Hematopoietic multipotent progenitor cell treated with erythropoietin and hydrocortisone succinate and interleukin-3 and kit ligand, for 17 days (in vitro differentiated cells): Measurements from ENCODE around the gene EXOC4.
"Not testable (repeated sequence)": the region's sequence is repeated elsewhere in the genome, so short reads cannot be mapped to it uniquely, and the experiment has no call there.

Experiments used
- DNase-seq: peaks from one replicate; pipeline ENCODE4 v3.0.0-alpha.2; 2015; ENCODE audit warnings: low spot score

Gene EXOC4

GRCh38 chr7:133983685-133984419 lies 731.0 kb downstream of the EXOC4 start:
- DNase-seq = no peak

GRCh38 chr7:133985300-133985699 lies 732.4 kb downstream of the EXOC4 start:
- no peak for DNase-seq

DNA sequence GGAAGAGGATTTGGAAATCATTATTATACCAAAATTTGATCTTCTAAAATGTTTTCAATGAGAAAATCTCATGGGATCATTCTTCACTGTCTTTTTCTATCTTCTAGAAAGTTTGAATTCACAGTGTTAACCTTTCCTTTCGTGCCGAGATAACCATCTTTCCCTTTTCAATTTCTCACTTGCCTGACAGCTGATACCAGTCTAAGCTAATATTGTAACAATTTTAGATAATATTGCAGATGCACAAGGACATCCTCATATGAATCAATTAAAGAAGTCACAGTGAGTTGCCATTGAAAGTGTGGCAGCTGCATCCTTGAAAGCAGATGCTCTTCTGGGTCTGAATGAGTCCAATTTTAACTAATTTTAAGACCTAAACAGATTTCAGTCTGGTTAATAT lies 734.7 kb downstream of the EXOC4 start:
- DNase-seq = no peak

- no peak for DNase-seq
Measured at GRCh38 chr7:133993547-133993946, 740.7 kb downstream of the EXOC4 start.

DNA sequence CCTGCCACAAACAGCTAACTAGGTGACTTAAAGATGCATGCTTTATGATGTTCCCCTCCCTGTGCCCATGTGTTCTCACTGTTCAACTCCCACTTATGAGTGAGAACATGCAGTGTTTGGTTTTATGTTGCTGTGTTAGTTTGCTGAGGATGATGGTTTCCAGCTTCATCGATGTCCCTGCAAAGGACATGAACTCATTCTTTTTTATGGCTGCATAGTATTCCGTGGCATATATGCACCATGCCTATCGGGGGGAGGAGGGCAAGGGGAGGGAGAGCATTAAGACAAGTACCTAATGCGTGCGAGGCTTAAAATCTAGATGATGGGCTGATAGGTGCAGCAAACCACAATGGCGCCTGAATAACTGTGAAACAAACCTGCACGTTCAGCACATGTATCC lies 741.2 kb downstream of the EXOC4 start:
- DNase-seq = not testable (repeated sequence)

DNA sequence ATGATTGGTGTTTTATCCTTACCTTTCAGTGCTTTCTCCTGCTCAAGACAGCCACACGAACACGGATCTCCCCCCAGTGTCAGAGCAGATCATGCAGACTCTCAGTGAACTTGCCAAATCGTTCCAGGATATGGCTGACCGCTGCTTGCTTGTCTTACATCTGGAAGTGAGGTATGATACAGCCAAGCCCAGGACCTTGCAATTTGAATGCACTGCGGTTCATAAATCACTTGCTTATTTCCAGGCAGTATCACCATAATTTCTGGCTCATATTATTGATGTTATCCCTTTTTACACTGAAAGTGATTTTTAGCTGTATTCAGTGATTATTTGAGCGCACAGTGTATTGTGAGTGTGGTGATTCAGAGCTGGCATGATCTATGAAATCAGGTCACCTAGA lies 744.6 kb downstream of the EXOC4 start:
- no peak for DNase-seq

DNA sequence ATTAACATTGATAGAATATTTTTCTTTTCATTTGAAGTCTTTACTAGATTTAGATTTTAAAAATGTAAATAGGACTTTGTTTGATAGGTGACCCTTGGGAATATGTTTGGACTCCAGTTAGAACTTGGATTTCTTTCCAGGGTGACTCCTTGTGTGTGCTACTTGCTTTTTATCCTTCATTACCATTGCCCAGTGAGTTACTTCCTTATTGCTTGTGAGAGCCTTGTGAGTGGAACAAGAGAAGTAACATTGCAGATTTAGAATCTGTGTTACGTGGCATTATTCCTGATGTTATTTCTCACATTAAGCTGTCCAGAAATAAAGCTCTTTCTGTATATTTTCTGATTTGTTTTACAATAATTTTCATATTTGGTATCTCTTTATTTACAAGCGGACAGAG lies 746.3 kb downstream of the EXOC4 start:
- DNase-seq = no peak

- no peak for DNase-seq
Measured at GRCh38 chr7:134004829-134005505, 752.1 kb downstream of the EXOC4 start.

- DNase-seq = no peak
Measured at GRCh38 chr7:134009314-134010110, 756.6 kb downstream of the EXOC4 start.

DNA sequence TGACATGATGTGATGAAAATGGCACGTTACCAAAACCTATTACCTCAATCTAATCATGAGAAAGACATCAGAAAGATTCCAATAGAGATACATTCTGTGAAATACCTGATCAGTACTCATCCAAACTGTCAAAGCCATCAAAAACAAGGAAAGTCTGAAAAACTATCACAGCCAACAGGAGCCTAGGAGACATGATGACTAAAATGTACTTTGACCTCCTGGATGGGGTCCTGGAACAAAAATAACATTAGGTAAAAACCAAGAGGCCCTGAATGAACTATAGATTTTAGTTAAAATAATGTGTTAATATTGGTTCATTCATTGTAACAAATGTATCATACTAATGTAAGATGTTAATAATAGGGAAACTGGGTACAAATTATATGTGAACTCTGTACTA lies 760.4 kb downstream of the EXOC4 start:
- DNase-seq = no peak

GRCh38 chr7:134014935-134015334 lies 762.1 kb downstream of the EXOC4 start:
- DNase-seq = no peak

DNA sequence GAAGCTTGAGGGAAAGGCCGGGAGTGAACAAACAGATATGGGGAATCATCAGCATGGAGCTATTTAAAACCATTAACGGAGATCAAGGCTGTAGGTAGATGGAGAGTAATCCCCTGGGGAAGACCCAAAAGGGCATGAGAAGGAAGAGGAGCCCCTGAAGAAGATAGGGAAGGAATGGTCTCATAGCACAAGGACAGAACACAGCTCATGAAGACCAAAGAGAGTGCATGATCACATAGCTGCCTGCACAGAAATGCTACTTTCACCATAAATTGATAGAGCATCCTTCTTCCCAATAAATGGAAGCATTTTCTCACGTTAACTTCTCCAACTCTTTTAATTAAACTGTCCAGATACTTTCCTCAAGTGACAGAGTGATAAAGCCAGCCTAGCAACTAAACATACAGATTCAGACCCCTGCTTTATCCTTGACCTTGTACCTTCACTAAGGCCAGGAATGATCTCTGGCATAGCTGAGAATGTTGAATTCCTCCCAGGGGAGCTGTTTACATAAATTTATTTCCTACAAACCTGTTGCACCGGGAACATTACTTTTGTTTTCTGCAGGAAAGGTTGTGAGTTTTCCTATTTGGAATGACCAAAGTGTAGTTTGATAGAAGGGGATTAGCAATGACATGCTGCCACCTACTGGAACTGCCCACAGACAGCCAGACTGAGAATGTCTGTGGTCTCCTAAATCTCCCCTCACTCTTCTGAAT lies 763.5 kb downstream of the EXOC4 start:
- DNase-seq = no peak

DNA sequence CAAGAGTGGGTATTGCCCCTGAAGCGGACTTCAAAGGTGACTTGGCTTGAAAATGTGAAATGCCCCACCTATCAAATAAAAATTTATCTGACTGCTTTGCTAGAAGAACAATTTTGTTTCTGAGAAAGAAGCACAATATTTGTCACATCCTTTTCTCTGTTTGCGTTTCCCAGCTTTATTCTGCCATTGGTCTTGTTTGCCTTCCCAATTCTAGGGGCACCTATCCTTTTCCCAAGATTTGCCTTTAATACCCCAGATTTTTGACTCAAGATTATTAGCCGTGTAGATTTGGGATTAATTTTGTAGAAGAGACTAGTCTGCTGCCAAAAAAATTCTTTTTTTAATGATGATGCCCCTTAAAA lies 764.0 kb downstream of the EXOC4 start:
- DNase-seq = no peak

DNA sequence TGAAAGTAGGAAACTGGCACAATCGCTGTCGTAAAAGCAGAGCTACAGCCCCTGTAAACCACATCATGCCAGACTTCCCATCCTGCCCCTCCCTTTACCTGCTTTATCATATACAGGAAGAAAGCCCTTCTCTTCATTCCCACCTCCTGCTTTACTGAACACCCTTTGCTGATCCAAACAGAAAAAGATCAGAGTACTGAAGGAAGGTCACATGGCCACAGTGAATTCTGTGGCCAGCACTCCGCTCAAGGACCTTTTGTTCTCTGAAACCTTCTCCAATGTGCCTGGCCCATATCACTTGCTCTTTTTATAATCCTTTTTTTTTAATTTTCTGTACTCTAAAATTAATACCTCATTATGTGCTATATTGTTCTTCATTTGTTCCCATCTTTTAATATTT lies 765.4 kb downstream of the EXOC4 start:
- no peak for DNase-seq

GRCh38 chr7:134019251-134019650 lies 766.4 kb downstream of the EXOC4 start:
- no peak for DNase-seq

- DNase-seq = no peak
Measured at GRCh38 chr7:134021836-134022235, 769.0 kb downstream of the EXOC4 start.

GRCh38 chr7:134022286-134022911 lies 769.5 kb downstream of the EXOC4 start:
- no peak for DNase-seq

DNA sequence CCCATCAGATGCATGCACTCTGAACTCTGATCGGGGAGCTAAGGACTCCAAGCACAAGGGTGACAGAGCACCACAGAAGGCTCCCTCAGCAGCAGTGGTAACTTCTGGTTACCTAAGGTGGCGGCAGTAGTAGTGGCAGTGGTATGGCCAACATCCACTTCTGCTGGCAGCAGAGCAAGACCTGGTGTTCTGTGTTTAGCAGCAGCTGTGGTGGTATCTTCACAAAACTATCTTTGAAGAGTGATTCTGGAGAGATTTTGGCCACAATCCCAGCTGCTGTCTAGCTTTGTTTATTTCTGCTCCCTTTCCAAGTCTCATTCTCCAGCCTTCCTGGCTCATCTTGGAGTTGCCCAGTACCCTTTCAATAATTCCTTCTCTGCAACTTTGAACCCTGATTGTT lies 771.9 kb downstream of the EXOC4 start:
- no peak for DNase-seq

DNA sequence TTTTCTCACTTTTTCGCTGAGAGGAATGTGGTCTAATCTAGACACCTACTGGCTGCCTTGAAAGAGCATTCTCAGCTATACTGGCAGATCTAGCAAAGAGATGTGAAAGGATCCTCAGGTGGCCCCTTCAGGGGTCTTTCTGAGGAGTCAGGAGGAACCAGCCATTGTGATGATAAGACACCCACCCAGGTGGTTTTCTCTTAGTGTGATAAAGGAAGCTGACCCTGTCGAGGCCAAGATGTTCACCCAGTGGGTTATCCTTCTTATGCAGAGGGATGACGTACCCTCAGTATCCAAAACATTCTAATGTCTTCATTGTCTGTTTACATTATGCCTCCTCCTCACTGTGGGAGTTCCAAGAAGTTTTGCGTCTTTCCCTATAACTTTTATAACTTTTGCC lies 776.0 kb downstream of the EXOC4 start:
- no peak for DNase-seq

- DNase-seq = no peak
Measured at GRCh38 chr7:134029743-134030142, 776.9 kb downstream of the EXOC4 start.

DNA sequence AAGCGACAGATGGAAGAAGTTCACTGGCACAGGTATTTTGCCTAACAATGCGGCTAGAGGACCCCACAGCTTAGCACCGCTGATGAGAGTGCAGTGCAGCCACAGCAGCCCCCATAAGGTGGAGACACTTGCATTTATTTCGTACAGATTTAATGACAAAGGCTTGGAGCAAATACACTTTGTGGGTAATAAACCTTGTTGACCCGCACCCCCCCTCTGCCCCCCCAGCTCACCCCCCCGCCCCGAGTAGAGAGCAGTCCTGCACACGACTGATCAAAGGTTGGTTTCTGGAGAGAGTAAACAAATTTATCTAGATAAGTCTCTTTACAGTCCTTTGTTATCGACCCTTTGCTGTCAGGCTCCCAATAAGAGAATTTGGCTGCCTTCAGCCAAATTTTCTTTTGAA lies 777.6 kb downstream of the EXOC4 start:
- DNase-seq = no peak
